GM12891 (cell line): Measurements from ENCODE around the gene ADGRB2.

Source experiments
- POLR2AphosphoS5 ChIP-seq: IDR thresholded peaks from 2 replicates; pipeline ENCODE4 v1.6.1; 2011; ENCODE audit warnings: low read depth, low read length, control low read depth
- SPI1 ChIP-seq: IDR thresholded peaks from 2 replicates; pipeline ENCODE4 v1.6.1; 2011; ENCODE audit warnings: low read depth, low read length, control low read depth

- TF ChIP-seq SPI1 (no peak), POLR2AphosphoS5 (no peak)
Observed at GRCh38 chr1:31787261-31787660, 23.1 kb upstream of the ADGRB2 start.
